Iris pigment epithelial cell (primary cell): ENCODE measurements around the gene AP1G1.
A peak's percentile ranks its signal among the peaks of the same experiment; 100 is the strongest.
"Not testable (repeated sequence)": the region's sequence is repeated elsewhere in the genome, so short reads cannot be mapped to it uniquely, and the experiment has no call there.

Experiments
- DNase-seq: peaks from one replicate; pipeline ENCODE4 v3.0.0-alpha.2; 2011; ENCODE audit warnings: low read depth

AP1G1 gene

DNA sequence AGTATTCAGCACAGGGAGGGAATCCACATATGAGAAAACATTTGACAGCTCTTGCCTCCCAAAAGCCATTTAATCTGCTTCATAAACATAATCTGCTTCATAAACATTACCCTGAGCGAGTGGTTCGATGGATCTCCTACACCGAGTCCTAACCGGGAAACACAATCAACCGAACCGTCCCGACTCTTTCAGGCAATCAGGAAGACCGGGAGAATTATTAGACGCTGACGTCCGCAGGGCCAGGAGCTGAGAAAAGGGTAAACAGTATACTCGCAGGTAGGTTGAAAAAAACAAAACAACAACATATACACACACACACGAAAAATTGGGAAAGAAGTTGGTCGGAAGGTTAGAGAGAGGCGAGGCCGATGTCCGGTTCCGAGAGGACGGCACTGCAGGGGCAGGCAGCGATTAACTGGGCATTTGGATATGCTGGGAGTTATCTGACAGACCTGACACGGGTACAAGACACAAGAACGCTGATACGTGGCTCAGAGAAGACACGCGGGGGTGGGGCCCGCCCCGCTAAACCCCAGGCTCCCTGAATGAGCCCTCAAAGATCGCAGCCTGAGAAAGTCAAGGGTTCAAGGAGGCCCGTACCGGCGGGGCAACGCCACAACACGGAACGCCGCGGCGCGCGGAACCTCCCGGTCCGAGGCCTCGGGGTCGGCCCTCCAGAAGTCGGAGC lies 585 bp downstream of the AP1G1 start:
- DNase-seq = peak; percentile 63

GRCh38 chr16:71803305-71803690 lies 5.3 kb downstream of the AP1G1 start:
- DNase-seq = no peak

- no peak for DNase-seq
These were observed 12.0 kb downstream of the AP1G1 start for GRCh38 chr16:71796501-71797097.

GRCh38 chr16:71794943-71795342 lies 13.7 kb downstream of the AP1G1 start:
- no peak for DNase-seq

DNA sequence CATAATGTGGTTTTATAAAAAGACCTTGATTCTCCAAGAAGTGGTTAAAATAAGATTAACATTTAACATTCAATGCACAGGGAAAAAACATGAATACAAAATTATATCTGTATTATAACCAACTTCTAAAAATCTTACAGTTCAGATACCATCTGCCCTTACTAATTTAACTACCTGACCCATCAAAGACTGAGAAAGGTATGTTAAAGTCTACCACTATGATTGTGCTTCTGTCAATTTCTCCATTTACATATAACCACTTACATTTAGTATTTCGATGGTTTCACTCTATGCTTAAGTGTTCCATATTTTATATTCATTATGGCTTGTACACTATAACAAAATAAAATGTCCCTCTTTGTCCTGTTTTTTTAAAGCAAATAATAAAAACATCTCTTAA lies 14.6 kb downstream of the AP1G1 start:
- DNase-seq = no peak

GRCh38 chr16:71792176-71792575 lies 16.5 kb downstream of the AP1G1 start:
- DNase-seq = no peak

DNA sequence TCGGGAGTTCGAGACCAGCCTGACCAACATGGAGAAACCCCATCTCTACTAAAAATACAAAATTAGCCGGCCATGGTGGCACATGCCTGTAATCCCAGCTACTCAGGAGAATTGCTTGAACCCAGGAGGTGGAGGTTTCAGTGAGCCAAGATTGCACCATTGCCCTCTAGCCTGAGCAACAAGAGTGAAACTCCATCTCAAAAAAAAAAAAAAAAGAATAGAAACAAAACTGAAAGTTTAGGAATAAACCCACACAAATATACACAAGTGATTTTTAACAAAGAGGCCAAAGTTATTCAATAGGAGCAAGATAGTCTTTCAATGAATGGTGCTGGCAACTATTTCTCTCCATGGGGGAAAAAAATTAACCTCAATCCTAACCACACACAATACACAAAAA lies 18.3 kb downstream of the AP1G1 start:
- not testable (repeated sequence) for DNase-seq

DNA sequence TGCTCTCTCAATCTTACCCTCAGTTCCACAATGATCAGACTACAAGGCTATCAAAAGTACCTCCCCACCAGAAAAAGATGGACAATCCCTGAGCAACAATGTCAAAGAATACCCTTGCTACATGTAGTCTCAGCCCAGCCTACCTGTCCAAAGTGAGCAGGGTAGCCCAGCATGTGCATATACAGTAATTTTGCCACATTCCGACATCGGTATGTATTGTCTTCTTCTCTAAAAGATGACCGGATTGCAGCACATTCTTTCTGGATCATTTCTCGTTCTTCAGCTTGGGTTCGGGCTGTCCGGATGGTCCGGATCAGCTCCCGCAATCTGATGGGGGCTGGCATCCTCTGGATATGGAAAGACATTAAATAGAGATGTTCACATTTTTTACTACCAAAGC lies 19.5 kb downstream of the AP1G1 start:
- DNase-seq = no peak

DNA sequence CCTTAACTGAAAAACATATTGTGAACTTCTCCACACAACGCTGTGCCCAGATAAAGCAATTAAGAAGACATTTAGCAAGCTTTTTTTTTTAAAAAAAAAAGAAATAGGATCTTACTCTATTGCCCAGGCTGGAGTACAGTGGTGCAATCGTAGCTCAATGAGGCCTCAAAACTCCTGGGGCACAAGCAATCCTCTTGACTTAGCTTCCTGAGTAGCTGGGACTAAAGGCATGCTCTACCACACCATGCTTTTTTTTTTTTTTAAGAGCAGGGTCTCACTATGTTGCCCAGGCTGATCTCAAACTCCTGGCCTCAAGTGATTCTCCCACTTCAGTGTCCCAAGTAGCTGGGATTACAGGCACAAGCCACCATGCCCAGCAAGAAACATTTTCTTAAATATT lies 20.1 kb downstream of the AP1G1 start:
- no peak for DNase-seq

- DNase-seq = not testable (repeated sequence)
These were observed 23.5 kb downstream of the AP1G1 start for GRCh38 chr16:71785143-71785542.

GRCh38 chr16:71784093-71784492 lies 24.5 kb downstream of the AP1G1 start:
- DNase-seq = no peak

- DNase-seq = peak; percentile 50
These were observed 26.9 kb downstream of the AP1G1 start for GRCh38 chr16:71781741-71782140.

DNA sequence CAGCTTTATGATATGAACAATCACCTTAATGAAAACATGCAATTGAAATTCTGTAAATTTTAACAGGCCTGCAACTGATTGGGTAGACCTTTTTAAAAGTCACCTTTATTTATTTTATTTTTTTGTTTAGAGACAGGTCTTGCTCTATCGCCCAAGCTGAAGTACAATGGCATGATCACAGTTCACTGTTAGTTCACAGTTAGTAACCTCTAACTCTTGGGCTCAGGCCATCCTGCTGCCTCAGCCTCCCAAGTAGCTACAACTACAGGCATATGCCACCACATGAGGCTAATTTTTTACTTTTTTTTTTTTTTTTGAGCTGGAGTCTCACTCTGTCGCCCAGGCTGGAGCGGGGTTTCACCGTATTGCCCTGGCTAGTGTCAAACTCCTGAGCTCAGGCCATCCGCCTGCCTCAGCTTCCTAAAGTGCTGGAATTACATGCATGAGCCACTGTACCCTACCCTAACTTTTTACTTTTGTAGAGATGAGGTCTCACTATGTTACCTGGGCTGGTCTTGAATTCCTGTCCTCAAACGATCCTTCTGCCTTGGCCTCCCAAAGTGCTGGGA lies 28.0 kb downstream of the AP1G1 start:
- DNase-seq = no peak

GRCh38 chr16:71778780-71779179 lies 29.9 kb downstream of the AP1G1 start:
- DNase-seq = no peak

- DNase-seq = no peak
These were observed 31.3 kb downstream of the AP1G1 start for GRCh38 chr16:71777329-71777728.

GRCh38 chr16:71775949-71776348 lies 32.7 kb downstream of the AP1G1 start:
- no peak for DNase-seq

- no peak for DNase-seq
These were observed 37.1 kb downstream of the AP1G1 start for GRCh38 chr16:71771571-71771970.

- DNase-seq = no peak
These were observed 39.4 kb downstream of the AP1G1 start for GRCh38 chr16:71769222-71769621.

DNA sequence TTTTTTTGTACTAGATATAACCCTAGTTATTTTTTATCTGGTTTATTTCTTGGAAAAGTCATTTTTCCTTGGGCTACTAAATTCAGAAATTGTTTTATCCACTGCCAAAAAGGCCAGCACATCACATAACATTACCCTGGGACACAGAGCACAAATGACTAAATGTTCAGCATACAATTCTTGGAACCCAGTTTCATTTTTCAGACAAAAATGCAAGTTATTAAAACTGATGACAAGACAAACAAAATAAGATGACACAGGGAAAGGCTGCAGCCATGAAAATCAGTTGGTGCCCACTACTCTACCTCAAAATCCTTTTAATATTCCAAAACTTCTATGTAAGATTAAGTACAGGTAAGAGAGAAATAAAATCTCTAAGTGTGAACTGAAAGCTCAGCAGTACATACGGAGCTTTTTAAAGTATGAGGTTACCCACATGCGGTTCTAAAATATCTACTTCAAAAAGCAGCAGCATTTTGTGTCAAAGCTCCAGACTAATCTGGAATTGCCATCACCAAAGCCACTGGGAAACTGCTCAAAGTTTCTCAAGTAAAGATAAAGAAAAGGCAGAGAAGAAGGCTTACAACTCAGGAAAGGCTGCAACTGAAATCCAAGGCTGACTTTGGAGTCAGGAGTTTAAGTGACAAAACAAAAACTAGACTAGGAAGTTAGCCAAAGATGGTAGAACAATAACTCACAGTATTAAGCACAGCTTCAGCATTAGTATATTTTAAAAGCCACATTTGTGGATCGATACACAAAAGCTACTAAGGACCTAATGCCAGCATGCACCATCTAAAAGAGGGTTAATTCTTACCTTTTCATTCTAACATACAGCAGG lies 41.4 kb downstream of the AP1G1 start:
- DNase-seq = no peak

DNA sequence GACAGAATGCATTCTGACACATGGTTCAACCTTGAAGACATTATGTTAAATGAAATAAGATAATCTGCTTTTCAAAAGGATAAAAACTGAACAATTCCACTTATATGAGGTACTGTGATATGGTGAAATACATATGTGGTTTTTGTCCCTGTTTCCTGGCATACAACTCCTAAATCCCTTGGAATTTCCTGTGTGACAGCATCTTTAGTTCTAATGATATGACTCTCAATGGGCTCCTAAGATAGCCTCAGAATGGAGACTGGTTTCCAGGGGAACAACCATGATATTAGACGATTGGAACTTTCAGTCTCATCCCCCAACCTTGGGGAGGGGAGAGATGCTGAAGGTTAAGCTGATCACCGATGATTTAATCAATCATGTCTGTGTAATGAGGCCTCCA lies 46.4 kb downstream of the AP1G1 start:
- peak; percentile 72 for DNase-seq

DNA sequence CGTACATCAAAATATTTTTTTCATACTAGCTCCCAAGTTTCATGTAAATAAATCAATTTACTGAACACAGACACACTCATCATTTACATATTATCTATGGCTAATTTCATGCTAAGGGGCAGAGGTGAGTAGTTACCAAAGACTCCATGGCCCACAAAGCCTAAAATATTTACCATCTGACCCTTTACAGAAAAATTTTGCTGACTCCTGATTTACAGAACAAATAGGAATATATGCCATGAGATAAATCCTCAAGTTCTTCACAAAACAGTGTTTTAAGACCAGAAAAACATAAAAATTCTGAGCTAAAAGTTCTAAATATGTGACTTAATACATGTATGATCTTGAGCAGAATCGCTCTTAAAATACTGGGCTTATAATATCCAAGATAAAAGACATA lies 47.5 kb downstream of the AP1G1 start:
- no peak for DNase-seq

DNA sequence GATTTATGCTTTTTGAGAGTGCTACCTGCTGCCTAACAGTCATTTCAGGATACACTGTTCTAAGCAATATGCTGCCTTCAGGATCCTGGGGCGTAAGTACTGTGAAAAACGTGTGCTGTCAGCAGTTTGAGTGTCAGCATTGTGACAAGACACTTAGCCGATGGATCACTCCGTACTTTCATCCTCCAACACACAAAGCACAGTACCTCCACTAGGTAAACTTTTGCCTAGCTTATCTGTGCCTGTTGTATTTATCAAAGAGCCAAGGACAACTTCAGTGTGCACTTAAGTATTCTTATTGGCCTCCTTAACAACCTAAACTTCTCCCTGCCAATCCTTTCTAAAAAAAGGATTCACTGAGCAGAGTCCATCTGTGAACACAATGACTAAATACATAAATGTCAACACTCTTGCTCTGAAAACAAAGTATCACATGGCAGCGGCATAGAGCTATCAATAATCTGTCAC lies 50.3 kb downstream of the AP1G1 start:
- DNase-seq = no peak

DNA sequence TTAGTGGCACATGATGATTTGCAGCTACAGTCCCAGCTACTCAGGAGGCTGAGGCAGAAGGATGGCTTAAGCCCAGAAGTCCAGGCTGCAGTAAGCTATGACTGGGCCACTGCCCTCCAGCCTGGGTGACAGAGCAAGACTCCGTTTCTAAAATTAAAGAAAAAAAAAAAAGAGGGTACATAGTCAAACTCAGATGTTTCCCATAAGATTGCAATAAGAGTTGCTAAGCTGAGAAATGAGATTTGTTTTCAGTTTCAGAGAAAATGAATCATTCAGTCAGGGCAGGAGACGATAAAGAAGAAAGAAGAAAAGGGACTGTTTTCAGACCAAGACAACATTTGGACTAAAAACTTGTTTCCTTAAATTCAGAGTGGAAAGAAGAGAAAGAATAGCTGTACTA lies 54.0 kb downstream of the AP1G1 start:
- no peak for DNase-seq
